NCI-H2107 (cell line): Measurements from ENCODE around the gene GET3.
"Not testable (repeated sequence)": the region's sequence is repeated elsewhere in the genome, so short reads cannot be mapped to it uniquely, and the experiment has no call there.

Experiments used
- DNase-seq: peaks from one replicate; lab custom pipeline; 2025; lab: John Stamatoyannopoulos, UW

Gene GET3

DNA sequence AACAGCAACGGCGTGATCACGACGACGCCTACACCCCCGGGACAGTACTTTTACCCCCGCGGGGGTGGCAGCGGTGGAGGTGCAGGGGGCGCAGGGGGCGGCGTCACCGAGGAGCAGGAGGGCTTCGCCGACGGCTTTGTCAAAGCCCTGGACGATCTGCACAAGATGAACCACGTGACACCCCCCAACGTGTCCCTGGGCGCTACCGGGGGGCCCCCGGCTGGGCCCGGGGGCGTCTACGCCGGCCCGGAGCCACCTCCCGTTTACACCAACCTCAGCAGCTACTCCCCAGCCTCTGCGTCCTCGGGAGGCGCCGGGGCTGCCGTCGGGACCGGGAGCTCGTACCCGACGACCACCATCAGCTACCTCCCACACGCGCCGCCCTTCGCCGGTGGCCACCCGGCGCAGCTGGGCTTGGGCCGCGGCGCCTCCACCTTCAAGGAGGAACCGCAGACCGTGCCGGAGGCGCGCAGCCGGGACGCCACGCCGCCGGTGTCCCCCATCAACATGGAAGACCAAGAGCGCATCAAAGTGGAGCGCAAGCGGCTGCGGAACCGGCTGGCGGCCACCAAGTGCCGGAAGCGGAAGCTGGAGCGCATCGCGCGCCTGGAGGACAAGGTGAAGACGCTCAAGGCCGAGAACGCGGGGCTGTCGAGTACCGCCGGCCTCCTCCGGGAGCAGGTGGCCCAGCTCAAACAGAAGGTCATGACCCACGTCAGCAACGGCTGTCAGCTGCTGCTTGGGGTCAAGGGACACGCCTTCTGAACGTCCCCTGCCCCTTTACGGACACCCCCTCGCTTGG, 55.0 kb downstream of the GET3 start:
- peak; percentile 54 for DNase-seq

DNA sequence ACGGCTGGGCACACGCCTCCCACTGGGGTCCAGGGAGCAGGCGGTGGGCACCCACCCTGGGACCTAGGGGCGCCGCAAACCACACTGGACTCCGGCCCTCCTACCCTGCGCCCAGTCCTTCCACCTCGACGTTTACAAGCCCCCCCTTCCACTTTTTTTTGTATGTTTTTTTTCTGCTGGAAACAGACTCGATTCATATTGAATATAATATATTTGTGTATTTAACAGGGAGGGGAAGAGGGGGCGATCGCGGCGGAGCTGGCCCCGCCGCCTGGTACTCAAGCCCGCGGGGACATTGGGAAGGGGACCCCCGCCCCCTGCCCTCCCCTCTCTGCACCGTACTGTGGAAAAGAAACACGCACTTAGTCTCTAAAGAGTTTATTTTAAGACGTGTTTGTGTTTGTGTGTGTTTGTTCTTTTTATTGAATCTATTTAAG, 55.6 kb downstream of the GET3 start:
- no peak for DNase-seq

DNA sequence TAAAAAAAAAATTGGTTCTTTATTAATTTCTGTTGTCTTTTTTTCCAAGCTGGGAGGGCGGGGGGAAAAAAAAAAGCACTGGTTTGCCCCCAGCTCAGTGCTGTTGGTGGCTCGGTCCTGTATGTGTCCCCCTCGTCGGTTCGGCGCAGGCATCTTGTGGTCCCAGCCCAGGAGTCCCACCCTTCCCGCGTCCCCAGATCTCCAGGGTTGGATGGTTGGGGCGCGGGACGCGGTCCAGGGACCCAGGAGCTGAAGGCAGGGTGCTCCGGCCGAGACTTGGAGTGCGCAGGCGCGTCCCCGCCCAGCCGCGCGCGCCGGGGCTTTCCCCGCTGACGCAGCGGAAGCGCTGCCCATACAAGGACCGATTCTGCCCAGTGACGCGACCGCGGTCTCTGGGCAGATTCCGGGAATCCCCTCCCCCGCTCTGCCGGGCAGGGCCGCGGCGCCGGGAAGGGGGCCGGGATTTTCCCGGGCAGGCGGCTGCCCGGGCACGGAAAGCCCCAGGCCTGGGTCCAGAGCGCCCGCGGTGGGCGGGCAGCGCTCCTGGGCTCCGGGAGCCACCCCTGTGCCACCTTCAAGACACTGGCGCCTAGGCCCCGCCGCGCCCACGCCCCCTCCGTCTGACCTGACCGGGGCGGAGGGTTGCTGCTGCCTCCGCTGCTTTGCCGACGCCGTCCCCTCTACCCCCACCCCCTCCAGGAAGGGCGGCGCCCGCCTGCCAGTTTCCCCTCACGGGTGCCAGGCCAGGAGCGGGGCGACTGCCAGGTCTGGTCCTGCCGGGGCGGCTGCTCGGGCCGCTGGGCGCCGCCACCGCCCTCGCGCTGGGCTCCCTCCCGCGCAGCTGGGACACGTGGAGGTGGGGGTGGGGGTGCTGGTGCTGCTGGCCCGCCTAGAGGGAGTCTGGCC, 56.2 kb downstream of the GET3 start:
- peak; percentile 79 for DNase-seq

DNA sequence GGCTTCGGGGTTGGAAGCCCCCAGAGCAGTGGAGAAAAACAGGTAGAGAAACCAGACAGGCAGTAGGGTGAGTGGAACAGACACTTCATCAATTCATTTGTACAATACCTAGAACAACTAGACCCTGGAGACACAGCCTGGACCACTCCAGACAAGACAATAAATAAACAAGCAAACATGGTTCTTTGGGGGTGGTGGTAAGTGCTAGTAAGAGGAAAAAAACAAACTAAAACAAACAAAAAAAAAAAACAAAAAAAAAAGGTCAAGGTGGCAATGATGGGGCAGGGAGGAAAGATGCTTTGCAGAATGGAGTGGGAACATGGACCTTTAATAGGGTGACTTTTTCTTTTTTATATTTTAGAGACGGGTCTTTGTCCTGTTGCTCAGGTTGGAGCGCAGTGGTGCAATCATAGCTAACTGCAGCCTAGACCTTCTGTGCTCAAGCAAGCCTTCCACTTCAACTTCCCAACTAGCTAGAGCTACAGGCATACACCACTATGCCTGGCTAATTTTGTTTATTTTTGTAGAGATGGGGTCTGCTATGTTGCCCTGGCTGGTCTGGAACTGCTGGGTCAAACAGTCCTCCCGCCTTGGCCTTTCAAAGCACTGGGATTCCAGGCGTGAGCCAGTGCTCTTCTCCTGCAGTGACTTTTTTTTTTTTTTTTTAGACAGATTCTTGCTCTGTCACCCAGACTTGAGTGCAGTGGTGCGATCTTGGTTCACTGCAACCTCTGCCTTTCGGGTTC, 57.1 kb downstream of the GET3 start:
- DNase-seq, result no peak

DNA sequence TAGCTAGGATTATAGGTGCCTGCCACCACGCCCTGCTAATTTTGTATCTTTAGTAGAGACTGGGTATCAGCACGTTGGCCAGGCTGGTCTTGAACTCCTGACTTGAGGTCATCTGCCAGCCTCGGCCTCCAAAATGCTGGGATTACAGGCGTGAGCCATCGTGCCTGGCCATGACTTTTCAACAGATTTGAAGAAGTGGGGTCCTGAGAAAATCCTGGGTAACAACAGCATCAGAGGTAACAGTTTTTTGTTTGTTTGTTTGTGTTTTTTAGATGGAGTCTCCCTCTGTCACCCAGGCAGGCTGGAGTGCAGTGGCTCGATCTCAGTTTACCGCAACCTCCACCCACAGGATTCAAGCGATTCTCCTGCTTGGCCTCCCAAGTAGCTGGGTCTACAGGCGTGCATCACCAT, 57.7 kb downstream of the GET3 start:
- no peak for DNase-seq

DNA sequence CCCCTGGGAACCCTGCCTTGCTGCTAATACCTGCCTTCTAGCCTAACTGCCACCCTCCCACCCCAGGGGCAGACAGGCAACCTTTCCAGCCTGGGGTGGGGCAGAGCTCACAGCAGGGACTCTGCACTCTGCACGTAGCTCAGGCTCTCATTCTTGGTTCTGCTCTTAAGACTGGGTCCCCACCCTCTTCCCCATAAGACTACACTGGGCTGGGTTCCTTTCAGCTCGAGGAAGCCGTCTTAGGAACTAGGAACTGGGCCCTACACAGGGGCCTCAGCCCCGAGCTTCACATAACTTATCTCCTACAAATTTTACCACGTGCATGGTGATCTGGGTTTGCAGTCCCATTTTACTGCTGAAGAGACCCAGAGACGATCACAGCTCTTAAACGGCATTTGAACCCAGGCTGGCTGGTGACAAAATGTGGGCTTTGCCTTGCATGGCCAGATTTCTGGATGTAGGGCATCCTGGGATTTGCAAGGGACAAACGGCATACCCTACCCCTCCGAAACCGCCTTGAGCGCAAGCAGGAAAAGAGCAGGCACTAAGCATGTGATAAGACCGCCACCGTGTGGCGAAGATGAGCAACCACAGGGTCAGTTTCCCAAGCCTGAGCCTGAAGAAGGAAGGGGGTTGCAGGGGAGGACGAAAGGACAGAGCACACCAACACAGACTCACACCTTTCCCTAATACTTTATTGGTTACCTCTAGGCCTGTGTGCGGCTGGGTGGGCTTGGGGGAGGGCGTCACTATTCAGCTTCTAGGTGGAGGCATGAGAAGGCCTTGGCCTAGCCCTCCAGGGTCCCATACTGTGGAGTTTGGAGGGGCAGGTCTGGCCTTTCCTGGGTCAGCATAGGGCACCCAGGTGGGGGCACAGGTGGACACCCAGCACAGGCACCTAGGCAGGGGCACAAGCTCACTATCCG, 59.1 kb downstream of the GET3 start:
- DNase-seq, result peak; percentile 64

DNA sequence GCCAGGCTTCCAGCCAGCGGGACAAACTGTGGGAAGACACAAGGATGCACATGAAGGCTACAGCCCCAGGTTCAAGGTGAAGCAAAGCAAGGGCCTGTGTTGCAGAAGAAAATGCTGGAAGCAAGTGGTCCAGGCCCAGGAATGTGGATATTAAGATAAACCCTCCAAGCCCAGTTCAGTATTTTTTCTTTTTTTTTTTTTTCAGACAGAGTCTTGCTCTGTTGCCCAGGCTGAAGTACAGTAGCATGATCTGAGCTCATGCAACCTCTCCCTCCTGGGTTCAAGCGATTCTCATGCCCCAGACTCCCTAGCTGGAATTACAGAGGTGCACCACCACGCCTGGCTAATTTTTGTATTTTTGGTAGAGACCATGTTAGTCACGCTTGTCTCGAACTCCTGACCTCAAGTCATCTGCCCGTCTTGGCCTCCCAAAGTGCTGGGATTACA, 59.9 kb downstream of the GET3 start:
- no peak for DNase-seq

DNA sequence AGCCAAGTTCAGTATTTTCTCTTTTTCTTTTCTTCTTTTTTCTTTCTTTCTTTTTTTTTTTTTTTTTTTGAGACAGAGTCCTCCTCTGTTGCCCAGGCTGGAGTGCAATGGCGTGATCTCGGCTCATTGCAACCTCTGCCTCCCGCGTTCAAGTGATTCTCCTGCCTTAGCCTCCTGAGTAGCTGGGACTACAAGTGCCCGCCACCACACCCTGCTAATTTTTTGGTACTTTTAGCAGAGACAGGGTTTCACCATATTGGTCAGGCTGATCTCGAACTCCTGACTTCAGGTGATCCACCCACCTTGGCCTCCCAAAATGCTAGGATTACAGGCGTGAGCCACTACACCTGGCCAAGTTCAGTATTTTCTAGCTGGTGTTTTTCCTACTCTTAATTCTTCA, 60.3 kb downstream of the GET3 start:
- DNase-seq, result not testable (repeated sequence)
